DMS153 (cell line): Measurements from ENCODE around the gene CRLF1.
A peak's percentile ranks its signal among the peaks of the same experiment; 100 is the strongest.
"Not testable (repeated sequence)": the region's sequence is repeated elsewhere in the genome, so short reads cannot be mapped to it uniquely, and the experiment has no call there.

ENCODE experiments used
- DNase-seq: peaks from one replicate; lab custom pipeline; 2025; lab: John Stamatoyannopoulos, UW

The CRLF1 gene

GRCh38 chr19:18608805-18609716, 2.5 kb upstream of the CRLF1 start:
- DNase-seq: no peak

GRCh38 chr19:18608102-18608804, 1.7 kb upstream of the CRLF1 start:
- DNase-seq: no peak

- no peak for DNase-seq
Measured at GRCh38 chr19:18607226-18608101, 865 bp upstream of the CRLF1 start.

GRCh38 chr19:18605546-18606280, 886 bp downstream of the CRLF1 start:
- no peak for DNase-seq

- DNase-seq: no peak
Measured at GRCh38 chr19:18605196-18605545, 1.4 kb downstream of the CRLF1 start.

GRCh38 chr19:18604820-18605159, 1.8 kb downstream of the CRLF1 start:
- DNase-seq: no peak

- no peak for DNase-seq
Measured at GRCh38 chr19:18603958-18604819, 2.4 kb downstream of the CRLF1 start.

- no peak for DNase-seq
Measured at GRCh38 chr19:18603255-18603957, 3.2 kb downstream of the CRLF1 start.

- DNase-seq: no peak
Measured at GRCh38 chr19:18601875-18602274, 4.7 kb downstream of the CRLF1 start.

GRCh38 chr19:18600692-18601397, 5.8 kb downstream of the CRLF1 start:
- DNase-seq: not testable (repeated sequence)

GRCh38 chr19:18599485-18599884, 7.1 kb downstream of the CRLF1 start:
- no peak for DNase-seq

GRCh38 chr19:18597809-18598660, 8.6 kb downstream of the CRLF1 start:
- no peak for DNase-seq

- peak; percentile 10 for DNase-seq
Measured at GRCh38 chr19:18596752-18597157, 9.8 kb downstream of the CRLF1 start.

- no peak for DNase-seq
Measured at GRCh38 chr19:18595475-18595874, 11.1 kb downstream of the CRLF1 start.

- DNase-seq: no peak
Measured at GRCh38 chr19:18594824-18595373, 11.7 kb downstream of the CRLF1 start.

GRCh38 chr19:18594096-18594823, 12.3 kb downstream of the CRLF1 start:
- peak; percentile 33 for DNase-seq

GRCh38 chr19:18593367-18594095, 13.1 kb downstream of the CRLF1 start:
- DNase-seq: no peak
